CD4-positive, alpha-beta T cell (primary cell): Measurements from ENCODE around the gene CDH20. TPM values are rescaled to one million over a fixed set of nuclear protein-coding genes. Genes with fewer than 3 reads are reported as not detected.

Experiments used
- ATAC-seq: fragments of 200-7000 bp; cut with Tn5 transposase; one replicate; pipeline ENCODE4 v1.10.0; 2022; ENCODE audit warnings: mild to moderate bottlenecking; ENCODE audit not compliant: poor library complexity
- CTCF ChIA-PET: fragments of 350-600 bp; sonication (Branson Sonifier 250); formaldehyde crosslinking; loops from one replicate; lab custom pipeline; 2021; ENCODE audit warnings: antibody characterized with exemption, inconsistent platforms; lab: Charles Lee
- POLR2A ChIA-PET: fragments of 350-600 bp; sonication (Branson Sonifier 250); formaldehyde crosslinking; loops from one replicate; lab custom pipeline; 2021; ENCODE audit warnings: antibody characterized with exemption, inconsistent platforms; lab: Charles Lee
- DNase-seq, 14 experiments: peaks; one replicate each; pipeline ENCODE4 v3.0.0-alpha.2; 2013 to 2020; ENCODE audit warnings: mixed read lengths in 2 of 14
- H3K27ac ChIP-seq, 2 donors: one replicate each; pipeline versions ENCODE4 v1.5.1 to v1.7.0; 2013; ENCODE audit warnings: low read length in 2 of 2, low read depth in 1 of 2, mild to moderate bottlenecking in 1 of 2
- H3K27me3 ChIP-seq, 2 experiments: 1 replicate in 1 of 2; 2 replicates in 1 of 2; pipeline versions ENCODE4 v1.6.1 to v1.7.0; 2013; ENCODE audit warnings: low read length in 2 of 2, control low read depth in 1 of 2, mild to moderate bottlenecking in 1 of 2, moderate library complexity in 1 of 2; ENCODE audit not compliant: insufficient read depth in 2 of 2, control insufficient read depth in 1 of 2
- H3K36me3 ChIP-seq: one replicate; pipeline ENCODE4 v1.6.1; 2013; ENCODE audit warnings: low read length, control low read depth; ENCODE audit not compliant: insufficient read depth
- H3K4me1 ChIP-seq: one replicate; pipeline ENCODE4 v1.6.1; 2013; ENCODE audit warnings: low read length, control low read depth; ENCODE audit not compliant: insufficient read depth
- H3K4me3 ChIP-seq: one replicate; pipeline ENCODE4 v1.5.1; 2013; ENCODE audit warnings: mild to moderate bottlenecking, low read length, moderate library complexity
- H3K9me3 ChIP-seq, 2 experiments: 1 replicate in 1 of 2; 2 replicates in 1 of 2; pipeline versions ENCODE4 v1.6.1 to v1.7.0; 2013; ENCODE audit warnings: low read length in 2 of 2, mild to moderate bottlenecking in 2 of 2, control low read depth in 1 of 2, moderate library complexity in 1 of 2; ENCODE audit not compliant: control insufficient read depth in 1 of 2, insufficient read depth in 1 of 2
- H3K27ac Mint-ChIP-seq: one replicate; pipeline ENCODE4 v1.8.0; 2020; ENCODE audit warnings: mixed read lengths
- H3K27me3 Mint-ChIP-seq: one replicate; pipeline ENCODE4 v1.8.0; 2021; ENCODE audit warnings: mixed read lengths
- H3K36me3 Mint-ChIP-seq: one replicate; pipeline ENCODE4 v1.8.0; 2021; ENCODE audit warnings: low read depth, mixed read lengths
- H3K4me1 Mint-ChIP-seq: one replicate; pipeline ENCODE4 v1.8.0; 2021; ENCODE audit warnings: low read depth, mixed read lengths
- H3K4me3 Mint-ChIP-seq: one replicate; pipeline ENCODE4 v1.8.0; 2020; ENCODE audit warnings: mild to moderate bottlenecking, mixed read lengths
- H3K9me3 Mint-ChIP-seq: one replicate; pipeline ENCODE4 v1.8.0; 2020; ENCODE audit warnings: mixed read lengths
- intact Hi-C, 2 experiments: fragments of 100-400 bp; cut with DNase I in 1 of 2; cut with micrococcal nuclease in 1 of 2; formaldehyde crosslinking; loops; one replicate each; pipeline versions ENCODE4 v1.15.1 to v1.9.0; 2023 to 2025; cut with DNase I, micrococcal nuclease
- total RNA-seq, 174 experiments: library from RNA in 2 of 174; stranded (reverse) in 2 of 174; gene quantifications; one replicate each; pipeline ENCODE4 v1.2.3 and lab custom pipeline; 2021 to 2026
- TF ChIP-seq, protein P1 (sequence below): fragments of 200-600 bp; IDR thresholded peaks from one replicate; pipeline ENCODE4 v1.8.0; 2022; ENCODE audit warnings: antibody characterized with exemption, mild to moderate bottlenecking

CDH20 gene
- total RNA-seq, 2 experiments from 2014 or later: 0.16 to 0.39 TPM

DNA sequence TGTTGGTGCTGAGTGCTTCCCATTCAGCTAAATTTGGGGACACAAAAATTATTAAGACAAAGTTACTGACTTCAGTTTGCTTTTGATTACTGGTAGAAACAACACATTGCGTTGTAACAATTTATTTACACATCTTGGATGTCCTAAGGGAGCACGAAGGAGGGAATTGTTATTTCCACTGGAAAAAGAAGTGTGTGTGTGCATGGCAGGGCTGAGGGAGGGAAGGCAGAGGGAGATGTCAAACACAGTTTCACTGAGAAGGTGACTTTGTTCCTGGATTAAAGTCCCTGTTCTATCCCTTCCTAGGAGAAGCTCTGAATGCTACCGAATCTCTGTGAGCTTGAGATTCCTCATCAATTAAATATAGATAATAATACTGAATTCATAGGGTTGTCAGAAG, 3.8 kb upstream of the CDH20 start:
- ChIA-PET CTCF (no interaction called here), POLR2A (no interaction called here)
- Histone ChIP-seq H3K9me3 (peaks cover 0 to 14% of the 10 kb centered on the region in 2 experiments), H3K4me3 (no peak overlapping the region), H3K27me3 (peaks cover 12 to 16% of the 10 kb centered on the region in 2 experiments), H3K4me1 (no peaks in the 10 kb centered on the region), H3K27ac (no peak overlapping the region), H3K36me3 (no peaks in the 10 kb centered on the region)
- ATAC-seq: no peak
- no peak for DNase-seq
- Mint-ChIP-seq H3K36me3 (no peaks in the 10 kb centered on the region), H3K27me3 (peaks cover 36% of the 10 kb centered on the region), H3K27ac (no peak overlapping the region), H3K4me1 (no peaks in the 10 kb centered on the region), H3K4me3 (no peak overlapping the region), H3K9me3 (no peaks in the 10 kb centered on the region)
- intact Hi-C loops: loop anchor here in 1 of 2 experiments (10.0 kb wide), 1 partner anchor 805 kb away; no protein-coding TSS in a partner anchor
- TF ChIP-seq, protein P1, sequence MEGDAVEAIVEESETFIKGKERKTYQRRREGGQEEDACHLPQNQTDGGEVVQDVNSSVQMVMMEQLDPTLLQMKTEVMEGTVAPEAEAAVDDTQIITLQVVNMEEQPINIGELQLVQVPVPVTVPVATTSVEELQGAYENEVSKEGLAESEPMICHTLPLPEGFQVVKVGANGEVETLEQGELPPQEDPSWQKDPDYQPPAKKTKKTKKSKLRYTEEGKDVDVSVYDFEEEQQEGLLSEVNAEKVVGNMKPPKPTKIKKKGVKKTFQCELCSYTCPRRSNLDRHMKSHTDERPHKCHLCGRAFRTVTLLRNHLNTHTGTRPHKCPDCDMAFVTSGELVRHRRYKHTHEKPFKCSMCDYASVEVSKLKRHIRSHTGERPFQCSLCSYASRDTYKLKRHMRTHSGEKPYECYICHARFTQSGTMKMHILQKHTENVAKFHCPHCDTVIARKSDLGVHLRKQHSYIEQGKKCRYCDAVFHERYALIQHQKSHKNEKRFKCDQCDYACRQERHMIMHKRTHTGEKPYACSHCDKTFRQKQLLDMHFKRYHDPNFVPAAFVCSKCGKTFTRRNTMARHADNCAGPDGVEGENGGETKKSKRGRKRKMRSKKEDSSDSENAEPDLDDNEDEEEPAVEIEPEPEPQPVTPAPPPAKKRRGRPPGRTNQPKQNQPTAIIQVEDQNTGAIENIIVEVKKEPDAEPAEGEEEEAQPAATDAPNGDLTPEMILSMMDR: no peak

DNA sequence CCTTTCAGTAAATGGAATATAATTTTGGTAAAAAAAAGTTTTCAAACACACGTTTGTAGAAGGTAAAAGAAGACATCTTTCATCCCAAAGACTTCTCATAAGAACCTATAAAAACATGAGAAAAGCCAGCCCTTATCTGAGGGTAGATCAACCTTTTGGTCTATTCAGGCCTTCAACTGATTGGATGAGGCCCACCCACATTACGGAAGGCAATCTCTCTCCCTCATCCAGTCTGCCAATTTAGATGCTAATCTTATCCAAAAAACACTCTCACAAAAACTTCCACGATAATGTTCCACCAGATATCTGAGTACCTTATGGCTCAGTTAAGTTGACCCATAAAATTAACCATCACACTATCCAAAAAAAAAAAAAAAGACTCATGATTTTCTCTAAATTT, 2.2 kb upstream of the CDH20 start:
- Mint-ChIP-seq H3K36me3 (no peaks in the 10 kb centered on the region), H3K27me3 (peaks cover 49% of the 10 kb centered on the region), H3K4me3 (no peak overlapping the region), H3K4me1 (no peaks in the 10 kb centered on the region), H3K27ac (no peak overlapping the region), H3K9me3 (no peaks in the 10 kb centered on the region)
- TF ChIP-seq, protein P1: no peak
- POLR2A ChIA-PET: no interaction called here
- Histone ChIP-seq H3K4me1 (no peaks in the 10 kb centered on the region), H3K27ac (no peak overlapping the region), H3K9me3 (peaks cover 0 to 21% of the 10 kb centered on the region in 2 experiments), H3K36me3 (no peaks in the 10 kb centered on the region), H3K27me3 (peaks cover 20 to 28% of the 10 kb centered on the region in 2 experiments), H3K4me3 (no peak overlapping the region)
- ATAC-seq: no peak
- no peak for DNase-seq
- CTCF ChIA-PET: no interaction called here
- intact Hi-C loops: no loop called here

DNA sequence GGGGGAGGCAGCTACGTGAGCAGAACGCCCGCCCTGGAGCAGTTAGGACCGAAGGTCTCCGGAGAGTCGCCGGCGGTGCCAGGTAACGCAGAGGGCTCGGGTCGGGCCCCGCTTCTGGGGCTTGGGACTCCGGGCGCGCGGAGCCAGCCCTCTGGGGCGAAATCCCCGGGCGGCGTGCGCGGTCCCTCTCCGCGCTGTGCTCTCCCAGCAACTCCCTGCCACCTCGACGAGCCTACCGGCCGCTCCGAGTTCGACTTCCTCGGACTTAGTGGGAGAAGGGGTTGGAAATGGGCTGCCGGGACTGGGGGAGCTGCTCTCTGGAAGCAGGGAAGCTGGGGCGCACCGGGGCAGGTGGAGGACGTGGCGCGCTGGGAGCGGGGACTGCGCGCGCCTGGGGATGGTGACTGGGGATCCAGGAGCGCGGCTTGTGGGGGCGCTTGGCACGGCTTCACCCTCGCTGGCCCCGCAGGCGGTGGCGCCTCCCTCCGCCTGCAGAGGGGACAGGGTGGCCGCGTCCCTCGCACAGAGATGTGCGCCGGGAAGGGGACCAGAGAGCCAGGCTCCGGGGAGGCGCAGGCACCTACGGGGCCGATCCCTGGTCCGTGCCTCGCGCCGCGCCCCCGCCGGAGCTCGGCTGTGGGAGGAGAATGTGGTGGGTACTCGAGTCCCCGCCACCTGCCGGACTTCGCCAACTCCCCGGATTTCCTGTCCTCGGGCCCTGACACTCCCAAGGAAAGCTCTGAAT, 688 bp downstream of the CDH20 start:
- Histone ChIP-seq H3K9me3 (peaks cover 0 to 21% of the 10 kb centered on the region in 2 experiments), H3K36me3 (no peaks in the 10 kb centered on the region), H3K27ac (no peak overlapping the region), H3K4me3 (no peak overlapping the region), H3K4me1 (no peaks in the 10 kb centered on the region), H3K27me3 (peaks cover 20 to 29% of the 10 kb centered on the region in 2 experiments)
- H3K4me3 Mint-ChIP-seq: no peak overlapping the region
- no peaks in the 10 kb centered on the region for H3K9me3 Mint-ChIP-seq
- POLR2A ChIA-PET: no interaction called here
- intact Hi-C loops: no loop called here
- H3K27ac Mint-ChIP-seq: no peak overlapping the region
- CTCF ChIA-PET: no interaction called here
- DNase-seq: no peak
- H3K36me3 Mint-ChIP-seq: no peaks in the 10 kb centered on the region
- TF ChIP-seq, protein P1: no peak
- no peaks in the 10 kb centered on the region for H3K4me1 Mint-ChIP-seq
- H3K27me3 Mint-ChIP-seq: peaks cover 48% of the 10 kb centered on the region
- ATAC-seq: no peak
